Activated T-cell treated with anti-CD3 and anti-CD28 coated beads for 48 hours (primary cell): ENCODE measurements around the gene EFHD2.
A peak's percentile ranks its signal among the peaks of the same experiment; 100 is the strongest.
"Not testable (repeated sequence)": the region's sequence is repeated elsewhere in the genome, so short reads cannot be mapped to it uniquely, and the experiment has no call there.

ENCODE experiments used
- DNase-seq: peaks from one replicate; pipeline ENCODE4 v3.0.0-alpha.2; 2020; ENCODE audit warnings: low read depth

The EFHD2 gene, protein sequence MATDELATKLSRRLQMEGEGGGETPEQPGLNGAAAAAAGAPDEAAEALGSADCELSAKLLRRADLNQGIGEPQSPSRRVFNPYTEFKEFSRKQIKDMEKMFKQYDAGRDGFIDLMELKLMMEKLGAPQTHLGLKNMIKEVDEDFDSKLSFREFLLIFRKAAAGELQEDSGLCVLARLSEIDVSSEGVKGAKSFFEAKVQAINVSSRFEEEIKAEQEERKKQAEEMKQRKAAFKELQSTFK

DNA sequence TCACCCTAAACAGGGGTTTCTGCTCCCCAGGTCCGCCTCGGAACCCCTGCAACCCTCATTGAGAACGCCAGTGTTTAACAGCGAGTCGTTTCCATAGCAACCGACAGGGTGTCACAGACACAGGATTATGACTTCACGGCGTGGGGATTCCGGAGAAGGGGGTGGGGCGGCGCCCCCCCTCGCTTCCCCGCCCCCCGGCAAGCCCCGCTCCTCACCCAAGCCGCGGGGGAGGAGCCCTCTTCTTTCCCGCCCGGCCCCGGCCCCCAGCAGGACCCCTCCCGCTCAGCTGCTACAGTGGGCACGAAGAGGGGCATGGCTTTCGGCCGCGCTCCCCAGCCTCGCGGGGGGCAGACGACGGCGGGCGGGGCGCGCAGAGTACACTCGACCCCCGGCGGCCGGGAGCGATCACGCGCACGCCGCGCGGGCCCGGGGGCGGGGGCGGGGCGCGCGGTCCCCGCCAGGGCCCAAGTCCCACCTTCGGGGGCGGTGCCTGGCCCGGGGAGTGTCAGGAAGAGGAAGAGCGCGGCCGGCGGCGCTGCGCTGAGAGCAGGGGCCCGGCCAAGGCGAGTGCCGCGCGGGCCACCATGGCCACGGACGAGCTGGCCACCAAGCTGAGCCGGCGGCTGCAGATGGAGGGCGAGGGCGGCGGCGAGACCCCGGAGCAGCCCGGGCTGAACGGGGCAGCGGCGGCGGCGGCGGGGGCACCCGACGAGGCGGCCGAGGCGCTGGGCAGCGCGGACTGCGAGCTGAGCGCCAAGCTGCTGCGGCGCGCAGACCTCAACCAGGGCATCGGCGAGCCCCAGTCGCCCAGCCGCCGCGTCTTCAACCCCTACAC lies at the start of gene EFHD2:
Gene EFHD2, plus strand, starts transcription at position 501 of the 835 bp plus-strand sequence. Its CDS starts 84 bp downstream, at position 585.
- DNase-seq, result peak; percentile 86

DNA sequence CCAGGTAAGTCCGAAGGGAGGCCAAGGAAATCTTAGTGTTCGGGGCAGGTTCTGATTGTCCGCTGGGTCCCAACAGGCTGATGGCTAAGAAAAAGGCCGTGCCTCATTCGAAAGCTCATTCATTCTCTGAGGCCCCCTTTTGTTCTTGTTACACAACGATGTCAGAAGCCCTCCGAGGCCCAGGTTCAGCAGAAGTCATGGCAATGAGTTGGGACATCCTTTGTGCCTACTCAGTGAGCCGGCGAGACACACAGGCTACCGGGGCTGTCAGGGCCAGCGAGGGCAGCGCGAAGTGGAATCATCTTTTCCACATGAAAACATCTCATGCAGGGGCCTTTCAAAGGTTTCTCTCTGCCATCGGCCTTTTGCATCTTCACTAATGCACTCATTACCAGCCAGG lies 49.0 kb upstream of the EFHD2 start:
- DNase-seq, result no peak

DNA sequence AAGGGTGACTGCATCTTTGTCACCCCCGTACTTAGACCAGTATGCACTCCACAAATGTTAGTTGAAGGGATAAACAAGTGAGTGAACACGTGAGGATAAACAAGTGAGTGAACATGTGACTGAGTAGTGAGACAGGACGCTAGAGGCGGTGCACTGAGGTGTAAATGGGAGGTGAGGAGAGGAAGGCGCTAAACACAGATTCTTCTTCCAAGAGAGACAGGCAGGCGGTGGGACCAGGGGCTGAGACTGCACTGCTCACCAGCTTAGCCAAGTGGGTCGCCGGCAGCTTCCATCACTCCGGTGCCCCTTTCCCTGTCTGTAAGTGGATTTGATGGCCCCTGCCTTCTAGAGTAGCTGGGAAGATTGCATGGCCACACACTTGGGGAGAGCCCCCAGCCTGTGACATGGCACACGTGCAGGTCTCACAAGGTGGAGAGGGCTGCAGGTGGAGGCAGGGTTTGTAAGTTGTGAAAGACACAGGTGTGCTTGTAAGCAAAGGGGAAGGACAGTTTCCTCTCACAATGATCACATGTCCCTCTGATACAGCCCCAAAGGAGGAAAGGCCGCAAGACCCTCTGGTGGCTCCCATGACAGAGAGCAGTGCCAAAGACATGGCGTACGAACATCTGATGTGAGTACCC lies 47.5 kb upstream of the EFHD2 start:
- no peak for DNase-seq

DNA sequence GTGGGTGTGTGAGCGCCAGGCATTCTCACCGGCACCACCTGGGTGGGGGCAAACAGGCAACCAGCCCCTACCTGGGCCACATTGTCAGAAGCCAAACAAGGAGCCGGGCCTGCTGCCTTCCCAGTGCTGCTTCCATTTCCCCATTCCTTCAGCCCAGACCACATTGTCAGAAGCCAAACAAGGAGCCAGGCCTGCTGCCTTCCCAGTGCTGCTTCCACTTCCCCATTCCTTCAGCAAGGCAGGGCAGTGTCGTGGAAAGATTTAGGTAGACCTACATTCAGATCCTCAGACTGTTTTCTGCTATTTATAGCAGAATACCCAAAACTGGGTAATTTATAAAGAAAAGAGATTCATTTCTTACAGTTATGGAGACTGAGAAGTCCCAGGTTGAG lies 47.0 kb upstream of the EFHD2 start:
- no peak for DNase-seq

GRCh38 chr1:15364740-15365139 lies 44.9 kb upstream of the EFHD2 start:
- DNase-seq, result no peak

- DNase-seq, result no peak
These were observed 40.8 kb upstream of the EFHD2 start for GRCh38 chr1:15368888-15369287.

- no peak for DNase-seq
These were observed 39.4 kb upstream of the EFHD2 start for GRCh38 chr1:15370268-15370667.

DNA sequence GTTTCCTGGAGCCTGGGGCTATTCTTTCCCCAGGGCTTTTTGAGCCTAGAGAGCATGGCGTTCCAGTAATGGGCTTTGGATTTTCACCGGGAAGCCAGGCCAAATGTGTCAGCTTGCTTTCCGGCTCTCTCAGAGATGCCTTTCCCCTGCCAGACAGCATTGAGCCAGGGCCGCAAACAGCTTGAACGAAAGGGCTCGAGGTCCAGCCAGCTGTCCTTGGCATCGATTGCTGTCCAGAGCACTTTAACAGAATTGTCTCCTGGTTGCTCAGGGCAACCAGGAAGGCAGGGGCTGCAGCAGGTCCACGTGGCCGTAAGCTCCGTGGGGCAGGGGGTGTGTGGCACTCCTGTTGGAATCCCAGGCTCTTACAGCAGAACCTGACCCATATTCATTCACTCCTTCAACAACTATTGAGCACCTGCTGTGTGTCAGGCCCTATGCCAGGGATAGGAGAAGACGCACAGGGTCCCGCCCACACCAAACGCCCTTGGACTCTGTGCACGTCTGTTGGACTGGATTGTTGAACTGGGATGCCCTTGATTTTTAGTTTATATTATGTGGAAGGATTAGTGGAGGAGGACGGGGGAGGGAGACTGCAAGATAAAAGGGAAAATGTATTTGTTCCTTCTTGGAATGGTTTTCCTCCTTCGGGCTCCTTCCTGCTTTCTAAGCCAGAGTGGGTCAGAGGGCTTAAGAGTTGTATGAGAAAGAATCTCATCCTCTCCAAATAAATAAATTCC lies 38.7 kb upstream of the EFHD2 start:
- DNase-seq, result no peak

DNA sequence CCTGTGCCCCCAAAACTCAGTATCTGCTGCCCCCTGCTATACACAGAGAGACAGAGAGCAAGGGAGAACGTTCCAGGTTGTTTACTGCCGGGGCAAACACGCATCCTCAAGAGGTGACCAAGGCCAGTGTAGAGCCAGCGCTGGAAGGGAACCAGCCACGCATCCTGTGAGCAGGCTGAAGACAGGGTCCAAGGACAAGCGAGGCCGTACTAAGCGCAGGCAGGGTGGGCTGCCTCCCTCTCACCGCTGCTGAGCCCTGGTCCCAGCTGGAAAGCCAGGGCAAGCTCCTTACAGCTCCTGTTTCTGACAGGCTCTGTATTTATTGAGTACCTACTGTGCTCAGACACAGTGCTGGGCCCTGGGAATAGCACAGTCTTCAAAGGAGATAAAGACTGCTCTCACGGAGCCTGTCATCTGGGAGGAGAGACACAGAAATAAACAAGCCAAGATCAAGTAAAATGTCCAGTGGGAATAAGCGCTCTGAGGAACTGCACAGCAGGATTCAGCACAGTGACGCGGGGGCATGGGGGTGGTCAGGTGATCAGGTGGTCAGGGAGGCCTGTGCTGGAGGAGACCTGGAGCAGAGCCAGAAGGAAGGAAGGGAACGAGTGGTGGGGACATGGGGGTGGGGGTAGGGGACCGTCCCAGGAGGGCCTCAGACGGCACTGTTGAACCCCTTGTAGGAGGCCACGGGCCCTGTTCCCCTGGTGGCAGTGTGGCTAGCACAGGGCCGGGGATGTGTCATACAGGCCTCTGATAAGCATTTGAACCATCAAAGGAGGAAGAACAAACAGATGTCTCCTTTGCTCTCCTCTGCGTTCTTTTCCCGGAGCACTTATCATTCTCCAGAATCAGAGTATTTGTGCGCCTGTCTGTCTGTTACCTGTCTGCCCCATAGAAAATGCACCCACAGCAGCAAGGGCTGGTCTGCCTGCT lies 37.8 kb upstream of the EFHD2 start:
- DNase-seq, result no peak

- DNase-seq, result no peak
These were observed 31.0 kb upstream of the EFHD2 start for GRCh38 chr1:15378729-15379128.

- not testable (repeated sequence) for DNase-seq
These were observed 30.5 kb upstream of the EFHD2 start for GRCh38 chr1:15379151-15379550.

DNA sequence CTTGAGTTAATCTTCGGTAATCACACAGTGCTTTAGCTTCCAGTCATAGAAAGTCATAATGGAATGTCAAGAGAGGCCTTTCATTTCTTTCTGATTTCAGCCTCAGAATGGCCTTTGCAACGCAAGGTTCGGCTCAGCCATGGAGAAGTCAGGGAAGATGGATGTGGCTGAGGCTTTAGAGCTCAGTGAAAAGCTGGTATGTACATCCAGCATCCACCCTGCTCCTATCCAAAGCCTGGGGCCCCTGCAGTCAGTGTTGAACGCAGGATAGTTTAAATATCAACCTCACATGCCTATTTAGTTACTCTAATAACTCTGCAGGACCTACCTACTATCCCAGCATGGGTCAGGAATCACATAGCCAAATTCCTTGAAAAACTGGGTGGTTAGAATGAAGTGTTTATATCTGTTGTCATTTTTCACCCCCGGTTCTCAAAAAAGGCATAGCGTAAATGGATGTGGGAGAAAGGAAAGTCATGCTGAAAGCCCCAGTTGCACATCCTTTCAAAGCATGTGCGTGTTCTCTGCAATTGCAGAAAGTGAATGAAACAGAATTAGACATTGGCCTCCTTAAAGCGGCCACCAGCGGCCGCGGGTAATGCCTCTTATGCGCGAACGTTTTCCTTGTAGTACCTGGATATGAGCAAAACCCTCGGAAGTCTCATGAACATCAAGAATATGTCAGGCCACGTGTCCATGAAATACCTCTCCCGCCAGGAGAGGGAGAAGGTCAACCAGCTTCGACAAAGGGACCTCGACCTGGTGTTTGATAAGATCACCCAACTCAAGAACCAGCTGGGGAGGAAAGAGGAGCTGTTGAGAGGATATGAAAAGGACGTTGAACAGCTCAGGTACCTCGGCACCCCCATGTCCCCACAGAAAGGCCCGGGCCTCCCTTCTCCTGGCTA lies 28.8 kb upstream of the EFHD2 start:
- no peak for DNase-seq

DNA sequence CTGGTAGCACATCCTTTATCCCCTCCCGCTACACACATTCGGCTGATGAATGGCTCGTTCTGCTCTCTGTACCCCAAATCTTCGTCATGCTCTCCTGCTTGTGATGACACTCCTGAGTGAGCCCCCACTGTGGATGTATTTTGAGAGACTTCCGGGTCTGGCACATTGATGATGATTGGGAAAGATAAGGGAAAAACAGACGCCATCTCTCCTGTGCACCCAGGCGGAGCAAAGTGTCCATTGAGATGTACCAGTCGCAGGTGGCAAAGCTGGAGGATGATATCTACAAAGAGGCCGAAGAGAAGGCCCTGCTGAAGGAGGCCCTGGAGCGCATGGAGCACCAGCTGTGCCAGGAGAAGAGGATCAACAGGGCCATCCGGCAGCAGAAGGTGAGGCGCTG lies 27.9 kb upstream of the EFHD2 start:
- no peak for DNase-seq

DNA sequence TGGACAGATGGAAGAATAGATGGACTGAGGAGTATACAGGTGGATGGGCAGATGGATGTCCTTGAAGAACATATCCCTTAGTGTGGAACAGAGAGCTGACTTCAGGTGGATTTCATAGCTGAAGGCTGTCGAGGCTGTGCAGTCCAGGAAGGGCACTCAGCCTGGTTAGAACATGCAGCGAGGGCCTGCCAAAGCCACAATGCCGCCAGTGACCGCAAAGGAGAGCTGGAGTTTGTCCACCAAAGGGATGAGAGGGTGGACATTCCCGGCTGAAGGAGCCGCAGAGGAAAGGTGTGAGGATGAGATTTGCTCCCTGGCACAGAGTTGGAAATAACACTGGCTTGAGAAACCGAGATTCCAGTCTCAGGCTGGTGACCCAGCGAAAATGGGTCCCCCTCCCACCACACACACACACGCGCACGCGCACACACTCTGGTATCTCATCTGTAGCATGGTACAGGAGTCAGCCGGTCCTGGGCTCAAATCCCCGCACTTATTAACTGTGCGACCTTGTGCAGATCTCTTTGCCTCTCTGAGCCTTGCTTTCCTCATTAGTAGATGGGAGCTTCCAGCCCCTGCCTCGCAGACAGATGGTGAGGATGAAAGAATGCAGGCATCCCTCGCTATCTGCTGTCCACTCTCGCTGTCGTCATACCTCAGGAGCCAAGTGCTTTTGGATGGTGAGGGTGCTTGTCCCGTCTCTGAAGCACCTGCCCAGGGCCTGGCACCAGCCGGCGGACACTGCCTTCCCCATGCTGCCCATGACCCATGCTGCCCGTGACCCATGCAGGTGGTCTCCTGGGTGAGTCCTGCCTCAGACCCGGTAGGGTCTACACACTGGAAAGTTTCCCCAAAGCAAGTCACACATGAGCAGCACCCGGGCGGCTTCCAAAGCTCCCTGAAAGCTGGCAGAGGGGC lies 26.8 kb upstream of the EFHD2 start:
- no peak for DNase-seq

DNA sequence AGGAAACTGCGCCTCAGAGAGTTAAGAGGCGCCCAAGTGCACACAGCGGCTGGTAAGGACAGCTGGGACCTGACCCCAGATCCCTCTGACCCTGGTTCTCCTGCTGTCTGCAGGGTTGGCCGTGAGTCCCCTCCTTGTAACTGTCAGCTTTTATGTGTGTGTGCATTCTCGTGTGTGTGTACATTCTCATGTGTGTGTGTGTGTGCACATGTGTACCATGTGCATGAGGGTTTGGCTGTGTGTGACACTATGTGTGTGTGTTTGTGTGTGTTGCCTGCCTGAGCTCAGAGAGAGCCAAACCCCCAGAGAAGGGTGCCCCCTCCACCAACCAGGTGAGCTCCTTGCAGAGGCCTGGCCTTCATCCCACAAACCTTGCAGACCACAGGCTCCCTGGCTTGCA lies 25.9 kb upstream of the EFHD2 start:
- DNase-seq, result no peak

DNA sequence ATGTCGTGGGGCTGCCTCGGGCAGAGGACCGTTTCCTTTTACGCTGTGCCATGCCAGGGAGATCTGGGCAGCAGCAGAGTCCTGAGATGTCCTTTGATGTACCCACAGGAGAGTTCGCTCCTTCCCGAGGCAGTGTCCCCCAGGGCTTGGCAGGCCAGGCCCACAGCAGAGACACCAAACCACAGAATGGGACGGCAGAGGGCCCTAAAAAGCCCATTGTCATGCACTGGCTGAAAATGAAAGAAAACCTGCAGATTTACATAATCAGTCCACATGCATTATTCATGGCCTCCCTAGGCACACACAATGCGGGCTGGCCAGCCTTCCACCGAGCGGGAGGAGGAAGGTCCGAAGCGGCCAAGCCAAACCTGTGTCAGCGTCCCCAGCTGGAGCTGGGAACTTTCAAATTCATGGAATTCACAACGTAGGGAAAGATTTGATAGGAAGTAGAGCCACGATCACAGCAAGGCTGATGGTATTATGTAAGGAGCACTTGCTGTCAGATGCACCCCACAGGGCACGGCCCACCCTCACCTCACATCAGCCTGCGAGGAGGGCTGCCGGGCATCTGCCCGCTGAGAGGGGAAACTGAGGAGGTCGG lies 25.3 kb upstream of the EFHD2 start:
- DNase-seq, result no peak

DNA sequence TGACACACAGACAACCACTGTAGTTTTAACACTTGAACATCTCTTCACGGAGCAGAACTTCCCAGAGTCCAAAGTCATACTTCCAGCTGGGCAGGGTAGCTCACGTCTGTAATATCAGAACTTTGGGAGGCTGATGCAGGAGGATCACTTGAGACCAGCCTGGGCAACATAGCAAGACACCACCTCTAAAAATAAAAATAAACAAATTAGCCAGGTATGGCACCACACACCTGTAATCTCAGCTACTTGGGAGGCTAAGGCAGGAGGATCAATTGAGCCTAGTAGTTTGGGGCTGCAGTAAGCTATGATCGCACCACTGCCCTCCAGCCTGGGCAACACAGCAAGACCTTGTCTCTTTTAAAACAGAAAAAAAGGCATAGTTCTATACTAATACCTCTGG lies 24.3 kb upstream of the EFHD2 start:
- no peak for DNase-seq

DNA sequence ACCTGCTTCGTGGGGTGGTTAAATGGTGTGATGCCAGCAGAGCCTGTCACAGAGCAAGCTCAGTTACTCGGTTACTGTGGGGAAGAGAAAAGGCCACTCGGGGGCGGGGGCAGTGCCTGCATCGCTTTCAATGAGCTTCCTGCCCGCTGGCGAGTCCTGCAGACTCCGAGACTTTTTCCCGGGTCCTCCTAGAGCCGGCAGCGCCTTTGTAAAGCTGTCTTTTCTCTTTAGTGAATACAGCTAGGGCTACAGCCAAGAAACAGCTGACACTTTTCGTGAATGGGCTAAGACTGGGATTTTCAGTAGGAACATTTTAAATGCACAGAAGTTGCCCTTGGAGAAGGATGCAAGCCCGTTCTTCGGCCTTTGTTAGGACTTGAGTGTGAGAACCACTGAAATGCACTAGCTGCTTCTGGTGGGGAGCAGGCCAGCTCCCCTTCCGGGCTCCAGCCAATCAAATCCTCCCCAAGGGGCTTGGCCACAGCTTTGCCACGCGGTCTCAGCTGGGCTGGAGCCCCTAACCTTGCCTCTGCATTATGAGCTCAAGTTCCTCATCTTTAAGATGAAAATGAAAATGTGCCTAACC lies 23.4 kb upstream of the EFHD2 start:
- DNase-seq, result no peak
